H1 (cell line): ENCODE data around the gene EML5. TPM values are rescaled to one million over a fixed set of nuclear protein-coding genes. Genes with fewer than 3 reads are reported as not detected.
A peak's percentile ranks its signal among the peaks of the same experiment; 100 is the strongest.

Source experiments
- CHD1 ChIP-seq: IDR thresholded peaks from 2 replicates; pipeline ENCODE4 v1.6.1; 2012; ENCODE audit warnings: low read depth, low read length, improper control_type of control experiment
- CHD7 ChIP-seq: fragments of 300-600 bp; sonication (generic); IDR thresholded peaks from 2 replicates; pipeline ENCODE4 v1.7.1; 2012; ENCODE audit warnings: low read length, moderate library complexity, mild to moderate bottlenecking, inconsistent platforms; ENCODE audit not compliant: insufficient replicate concordance
- E2F6 ChIP-seq: IDR thresholded peaks from 2 replicates; pipeline ENCODE4 v1.6.1; 2012; ENCODE audit warnings: inconsistent platforms
- MAX ChIP-seq: IDR thresholded peaks from 2 replicates; pipeline ENCODE4 v1.6.1; 2012; ENCODE audit warnings: inconsistent platforms
- RAD21 ChIP-seq, 2 experiments: IDR thresholded peaks in 1 of 2; conservative IDR thresholded peaks in 1 of 2; 2 replicates each; pipeline ENCODE4 v1.6.1; 2011; ENCODE audit warnings: low read depth in 2 of 2, low read length in 2 of 2, improper control_type of control experiment in 1 of 2, inconsistent platforms in 1 of 2, mild to moderate bottlenecking in 1 of 2, moderate library complexity in 1 of 2
- SIN3A ChIP-seq, 2 experiments: IDR thresholded peaks in 1 of 2; conservative IDR thresholded peaks in 1 of 2; 2 replicates each; pipeline ENCODE4 v1.6.1; 2011 to 2012; ENCODE audit warnings: low read length in 2 of 2, improper control_type of control experiment in 1 of 2, low read depth in 1 of 2, mild to moderate bottlenecking in 1 of 2
- SRF ChIP-seq: IDR thresholded peaks from 2 replicates; pipeline ENCODE4 v1.6.1; 2011; ENCODE audit warnings: mild to moderate bottlenecking, low read depth, low read length, moderate library complexity
- polyA plus RNA-seq, 7 experiments: library from polyadenylated mRNA; depleted of rRNA in 3 of 7; stranded (reverse) in 5 of 7; unstranded in 2 of 7; fragments of >200 nt in 5 of 7; fragments of 200-250 nt in 2 of 7; gene quantifications; 1 replicate in 5 of 7; 2 replicates in 1 of 7; 4 replicates in 1 of 7; pipeline versions ENCODE4 v1.2.1 to v1.2.3, GENCODE V29; 2011 to 2013; ENCODE audit warnings: missing spikeins in 2 of 7, mixed read lengths in 2 of 7
- total RNA-seq: library from RNA; stranded (reverse); fragmentation: NEBNext Ultra II Directional; extraction: Animal tissue kit (Norgen Biotek cat#: 25700); gene quantifications from 2 replicates; pipeline ENCODE4 v1.2.1, GENCODE V29; 2021

The EML5 gene
- total and polyA plus RNA-seq, 2 of the 8 experiments (the other 6 are each of a cell fraction or from before 2014, with no cell fraction given), result 0.39 to 0.88 TPM

- no peak for TF ChIP-seq CHD7
- no peak for TF ChIP-seq SRF
- peak; percentile 11 to 26; a peak in 2 of 4 replicates for TF ChIP-seq RAD21 (IDR thresholded peaks at IDR 0.05 in 1 of 2, conservative IDR thresholded peaks at IDR 0.05 in 1 of 2; ENCODE audit: low read depth in 2 of 2, low read length in 2 of 2)
- TF ChIP-seq E2F6, result peak; percentile 69
- peak; percentile 62 for TF ChIP-seq MAX
- peak; percentile 25 to 73; a peak in 1 of 4 replicates for TF ChIP-seq SIN3A (conservative IDR thresholded peaks at IDR 0.05 in 1 of 2, IDR thresholded peaks at IDR 0.05 in 1 of 2; ENCODE audit: low read depth in 1 of 2, low read length in 2 of 2)
- TF ChIP-seq CHD1, result no peak
Measured at GRCh38 chr14:88562831-88563686, 229.7 kb downstream of the EML5 start, which contains the start of gene ZC3H14 (continued).
